ENCODE results near the gene CIBAR2. TPM values are rescaled to one million over a fixed set of nuclear protein-coding genes. Genes with fewer than 3 reads are reported as not detected.

Gene CIBAR2
- total and polyA plus RNA-seq, 10 of the 15 experiments (the other 5 are each of a cell fraction or from before 2014, with no cell fraction given), result 0.05 to 0.16 (median 0.07) TPM; not detected in 7

GRCh38 chr16:85149776-85150175, 37.5 kb upstream of the CIBAR2 start:
- no peak overlapping the region for H3K9ac ChIP-seq (ENCODE audit: control insufficient read depth, insufficient read depth, low read length)
- H3K27ac ChIP-seq (ENCODE audit: control insufficient read depth, insufficient read depth), result no peak overlapping the region
- no peak for ATAC-seq
- H3K4me1 ChIP-seq (ENCODE audit: control insufficient read depth, insufficient read depth, low read length), result 0 out of 2 replicates have a peak, but pooled peaks cover 2% of the 10 kb centered on the region
- in situ Hi-C loops (cut with MboI), result no loop called here
- no peak for FAIRE-seq
- H3K4me3 ChIP-seq, result no peak overlapping the region
- intact Hi-C loops (cut with micrococcal nuclease; ENCODE audit: unreplicated experiment), result no loop called here
- no peaks in the 10 kb centered on the region for H3K9me3 ChIP-seq (replicated peaks; ENCODE audit: control insufficient read depth, insufficient read depth, low read length)
- no peak for TF ChIP-seq BCLAF1 (IDR thresholded peaks at IDR 0.05)
- TF ChIP-seq ZBTB11 (CRISPR knock-in tag; IDR thresholded peaks at IDR 0.05), result no peak
- TF ChIP-seq CEBPB (IDR thresholded peaks at IDR 0.05; ENCODE audit: borderline replicate concordance in 1 of 2, low read depth in 2 of 2, low read length in 2 of 2), result no peak
- TF ChIP-seq E2F8 (IDR thresholded peaks at IDR 0.05; ENCODE audit: low read depth, partially characterized antibody), result no peak
- no peak for TF ChIP-seq LARP7 (IDR thresholded peaks at IDR 0.05)
- no peak for TF ChIP-seq BACH1 (IDR thresholded peaks at IDR 0.05; ENCODE audit: borderline replicate concordance)
- TF ChIP-seq ZNF274 (IDR thresholded peaks at IDR 0.05; ENCODE audit: insufficient read depth, insufficient read length), result no peak
- TF ChIP-seq CREB1 (IDR thresholded peaks at IDR 0.05; ENCODE audit: low read depth), result no peak
- no peak for TF ChIP-seq ZNF217 (IDR thresholded peaks at IDR 0.05)
- TF ChIP-seq NRF1 (conservative IDR thresholded peaks at IDR 0.05; ENCODE audit: low read depth, low read length), result no peak
- no TSS peak for BruUV-seq (replicated peaks)
- 74% methylated on average over 14 of the region's 14 CpGs for WGBS (ENCODE audit: insufficient coverage, insufficient replicate concordance, low lambda C conversion rate, missing lambda C conversion rate)
- H3K27me3 ChIP-seq (replicated peaks in 1 of 2; ENCODE audit: control insufficient read depth in 2 of 2, insufficient read depth in 2 of 2, low read length in 1 of 2), result no peaks in the 10 kb centered on the region
- H3K36me3 ChIP-seq (ENCODE audit: control insufficient read depth in 2 of 2, insufficient read depth in 2 of 2, low read length in 1 of 2), result no peaks in the 10 kb centered on the region
- H2AFZ ChIP-seq (ENCODE audit: control insufficient read depth, low read depth, low read length), result no peak overlapping the region
- ChIA-PET SMC1A (ENCODE audit: uncharacterized antibody, unreplicated experiment) (interaction anchor here (1.5 kb wide), 2 partner anchors 9 to 11 kb away, joined by 4 to 5 read pairs; no protein-coding TSS in a partner anchor), CTCF (interaction anchor here (2.5 kb wide), 1 partner anchor 35 kb away, joined by 8 read pairs; no protein-coding TSS in a partner anchor), POLR2A (interaction anchor here (0.6 kb wide), 1 partner anchor 75 kb away, joined by 3 read pairs; no protein-coding TSS in a partner anchor), RAD21 (ENCODE audit: unreplicated experiment) (interaction anchor here (1.5 kb wide), 1 partner anchor 35 kb away, joined by 4 read pairs; no protein-coding TSS in a partner anchor)
- no peak for DNase-seq (ENCODE audit: low read depth, low spot score)
- H3K4me2 ChIP-seq (ENCODE audit: control insufficient read depth, insufficient read depth), result no peak overlapping the region
- H3K79me2 ChIP-seq (ENCODE audit: control insufficient read depth, insufficient read depth, low read length), result no peaks in the 10 kb centered on the region
- no peaks in the 10 kb centered on the region for H4K20me1 ChIP-seq (ENCODE audit: control insufficient read depth, insufficient read depth)
